M059J (cell line): Measurements from ENCODE around the gene KCNH1. TPM values are rescaled to one million over a fixed set of nuclear protein-coding genes. Genes with fewer than 3 reads are reported as not detected.

ENCODE experiments used
- DNase-seq: peaks from one replicate; pipeline ENCODE4 v3.0.0-alpha.2; 2012; ENCODE audit warnings: low read depth
- total RNA-seq: library from RNA; depleted of rRNA; stranded (reverse); fragments of >200 nt; shearing (Covaris generic); gene quantifications from 2 replicates; pipeline ENCODE4 v1.2.3, GENCODE V29; 2014

KCNH1 gene
- total RNA-seq, 1 experiment from 2014 or later = 3.2 TPM

DNA sequence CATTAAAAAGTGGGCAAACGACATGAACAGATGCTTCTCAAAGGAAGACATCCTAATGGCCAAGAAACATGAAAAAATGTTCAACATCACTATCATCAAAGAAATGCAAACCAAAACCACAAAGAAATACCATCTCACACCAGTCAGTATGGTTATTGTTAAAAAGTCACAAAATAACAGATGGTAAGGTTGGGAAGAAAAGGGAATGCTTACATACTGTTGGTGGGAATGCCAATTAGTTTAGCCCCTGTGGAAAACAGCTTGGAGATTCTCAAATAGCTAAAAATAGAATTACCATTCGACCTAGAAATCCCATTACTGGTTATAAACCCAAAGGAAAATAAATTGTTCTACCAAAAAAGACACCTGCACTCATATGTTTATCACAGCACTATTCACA is 369.4 kb downstream of the KCNH1 start:
- peak; percentile 8 for DNase-seq

DNA sequence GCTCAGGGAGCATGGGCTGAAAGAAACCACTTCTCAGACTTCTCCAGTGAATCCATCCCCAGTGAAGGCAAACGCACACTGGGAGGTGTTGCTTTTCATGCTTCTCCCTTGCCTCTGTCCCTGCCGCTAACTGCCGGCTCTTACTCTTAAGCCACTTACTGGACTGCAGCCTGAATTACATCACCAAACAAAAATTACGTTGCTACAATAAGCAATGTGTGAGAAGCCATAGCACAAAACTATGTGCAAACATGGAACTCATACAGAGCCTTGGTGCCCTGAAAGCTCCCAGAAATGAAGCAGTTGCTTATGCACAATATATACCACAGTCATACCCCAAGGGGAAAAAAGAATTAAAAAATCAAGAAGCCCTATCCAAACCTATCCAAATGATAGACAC is 375.2 kb downstream of the KCNH1 start:
- no peak for DNase-seq

DNA sequence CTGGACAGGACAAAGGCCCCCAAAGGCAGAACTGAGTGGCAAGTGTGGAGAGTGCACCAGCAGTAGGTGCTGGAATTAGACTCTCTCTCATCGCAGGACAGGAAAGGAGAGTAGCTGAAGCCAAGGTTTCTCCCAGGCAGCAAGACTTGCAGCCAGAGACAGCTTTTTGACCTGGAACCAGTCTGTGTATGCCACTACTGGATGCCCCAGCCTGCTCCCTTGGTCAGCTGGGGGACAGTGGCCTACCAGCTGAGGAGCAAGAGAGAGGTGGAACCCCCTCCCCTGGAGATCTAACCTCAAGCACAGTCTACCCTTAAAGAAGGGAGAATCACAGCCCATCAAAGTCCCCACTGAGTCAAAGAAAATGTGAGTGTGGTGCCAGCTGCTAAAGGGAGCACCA is 375.7 kb downstream of the KCNH1 start:
- no peak for DNase-seq

DNA sequence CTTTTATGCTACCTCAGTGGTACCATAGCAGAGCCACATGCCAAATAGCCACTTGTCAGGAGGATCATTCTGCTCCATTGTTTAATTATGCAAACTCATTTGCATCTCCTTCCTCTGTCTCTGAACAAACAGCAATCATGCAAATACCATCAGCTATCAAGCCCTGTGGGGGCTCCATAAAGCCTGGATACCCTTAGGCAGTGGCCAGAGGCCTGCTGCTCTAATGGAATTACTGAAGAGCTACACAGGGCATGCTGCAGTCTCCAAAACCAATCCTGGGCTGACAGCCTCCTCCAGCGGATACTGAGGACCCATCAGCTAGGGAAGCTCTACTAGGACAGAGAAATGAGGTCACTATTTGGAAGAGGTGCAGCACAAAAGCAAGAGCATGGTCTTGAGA is 376.3 kb downstream of the KCNH1 start:
- no peak for DNase-seq

DNA sequence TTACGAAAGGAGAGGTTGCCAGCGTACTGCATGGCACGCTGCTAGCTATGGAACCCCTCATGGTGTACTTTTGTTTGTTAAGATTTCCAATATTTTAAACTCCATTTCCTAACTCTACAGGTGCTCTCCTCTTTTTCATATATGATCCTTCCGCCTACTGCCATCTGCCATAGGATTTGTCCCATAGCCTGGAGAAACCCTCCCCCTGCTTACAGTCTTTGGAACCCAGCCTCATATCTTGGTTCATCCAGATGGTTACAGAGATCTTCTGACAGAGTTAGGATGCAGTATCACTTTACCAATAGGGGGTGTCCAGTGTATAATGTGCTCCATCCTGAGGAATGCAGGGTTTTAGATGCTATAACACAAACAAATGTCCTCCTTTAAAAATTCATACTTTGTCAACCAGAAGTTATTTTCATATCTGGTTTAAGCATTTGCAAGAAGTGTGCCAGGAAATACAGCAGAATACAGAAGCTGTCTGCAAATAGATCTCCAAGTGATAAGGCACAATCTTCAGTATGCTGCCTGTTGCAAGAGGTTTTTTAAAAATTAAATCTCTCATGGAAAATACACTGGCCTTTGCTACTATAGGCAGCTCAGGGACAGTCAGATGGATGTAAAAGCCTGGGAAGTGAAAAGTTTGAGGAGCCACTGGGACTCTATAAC is 377.8 kb downstream of the KCNH1 start:
- DNase-seq = no peak

DNA sequence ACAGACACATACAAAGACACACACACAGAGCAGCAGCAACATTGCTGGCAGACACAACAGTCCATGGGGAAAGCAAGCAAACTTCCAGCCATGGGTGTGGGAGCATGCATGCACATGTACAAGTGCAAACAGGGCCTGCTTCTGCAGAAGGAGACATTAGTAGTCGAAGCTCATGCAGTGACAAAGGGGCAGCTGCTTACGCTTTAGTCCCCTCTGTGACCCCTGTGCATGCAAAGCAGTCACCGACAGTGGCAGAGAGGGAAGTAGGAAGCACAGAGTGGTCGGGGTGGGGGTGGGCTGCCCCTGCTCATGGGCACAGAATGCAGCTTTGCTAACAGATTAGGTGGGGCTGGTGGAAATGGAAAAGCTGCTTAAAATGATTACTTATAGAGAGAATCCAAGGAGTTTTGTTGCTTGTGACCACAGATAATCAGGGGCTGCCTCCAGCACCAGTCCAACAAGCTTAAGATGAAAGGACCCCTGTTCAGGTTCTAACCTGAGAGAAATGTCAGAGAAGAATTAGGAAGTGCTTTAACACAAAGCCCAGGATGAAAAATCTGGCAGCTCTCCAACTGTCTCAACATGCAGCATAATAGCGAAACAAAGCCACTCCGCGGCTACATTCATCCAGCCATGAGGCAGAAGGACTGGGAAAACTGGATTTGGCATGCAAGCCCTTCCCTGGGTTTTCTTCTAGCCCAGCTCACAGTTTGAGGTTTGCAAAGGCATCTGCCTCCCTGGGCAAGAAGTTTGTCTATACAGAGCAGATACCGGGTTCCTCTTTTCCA is 378.9 kb downstream of the KCNH1 start:
- DNase-seq = peak; percentile 14

DNA sequence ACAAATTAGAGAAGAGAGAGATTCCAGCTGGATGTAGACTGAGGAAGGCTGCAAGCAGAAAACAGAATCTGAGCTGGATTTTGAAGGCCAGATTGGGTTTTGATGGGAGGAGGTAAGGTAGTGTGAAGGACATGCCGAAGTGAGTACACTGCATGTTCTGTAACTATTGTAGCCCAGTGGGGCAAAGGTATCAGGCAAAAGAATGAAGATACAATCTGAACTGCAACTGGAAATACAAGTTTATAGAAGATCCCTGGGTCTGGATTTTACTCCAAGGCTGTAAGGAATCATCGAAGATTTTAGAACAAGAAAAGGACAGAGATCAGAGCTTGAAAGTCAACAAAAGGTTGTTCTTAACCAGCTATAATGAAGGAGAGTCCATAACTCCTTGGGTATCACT is 382.0 kb downstream of the KCNH1 start:
- no peak for DNase-seq

DNA sequence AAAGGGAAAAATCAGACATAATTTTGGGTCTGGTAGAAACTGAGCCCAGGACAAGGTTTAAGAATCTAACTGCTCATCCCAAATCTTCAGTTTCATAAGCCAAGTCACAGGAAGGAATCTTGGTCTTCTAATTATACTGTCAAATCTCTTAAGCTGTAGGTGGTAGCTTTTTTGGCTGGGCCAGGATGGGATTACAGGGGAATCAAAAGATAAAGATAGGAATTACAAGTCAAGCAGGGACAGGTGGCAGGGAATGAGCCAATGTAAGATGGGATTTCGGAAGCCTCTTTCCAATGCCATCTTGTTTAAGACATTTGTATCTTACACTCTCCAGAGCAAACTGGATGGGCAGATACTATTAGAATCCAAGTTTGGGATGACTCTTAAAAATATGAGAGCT is 383.5 kb downstream of the KCNH1 start:
- no peak for DNase-seq

DNA sequence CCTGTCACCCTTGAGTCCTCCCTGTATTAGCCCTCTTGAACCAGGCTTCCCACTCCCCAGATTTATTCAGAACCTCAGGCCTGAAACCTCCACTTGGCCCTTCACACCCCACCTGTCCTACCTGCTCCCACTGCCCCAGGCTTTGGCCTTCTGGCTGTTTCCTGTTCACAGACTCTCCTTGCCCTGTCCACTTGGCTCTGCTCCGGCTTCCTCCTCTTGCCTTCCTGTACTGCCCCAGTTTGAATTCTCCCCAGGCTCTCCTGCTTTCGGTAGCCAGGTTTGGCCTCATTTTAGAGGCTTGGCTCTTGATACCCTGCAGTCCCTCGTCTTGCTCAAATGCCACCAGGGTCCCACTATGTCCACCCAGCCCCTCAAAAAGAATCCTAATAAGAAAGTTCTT is 385.2 kb downstream of the KCNH1 start:
- DNase-seq = no peak

DNA sequence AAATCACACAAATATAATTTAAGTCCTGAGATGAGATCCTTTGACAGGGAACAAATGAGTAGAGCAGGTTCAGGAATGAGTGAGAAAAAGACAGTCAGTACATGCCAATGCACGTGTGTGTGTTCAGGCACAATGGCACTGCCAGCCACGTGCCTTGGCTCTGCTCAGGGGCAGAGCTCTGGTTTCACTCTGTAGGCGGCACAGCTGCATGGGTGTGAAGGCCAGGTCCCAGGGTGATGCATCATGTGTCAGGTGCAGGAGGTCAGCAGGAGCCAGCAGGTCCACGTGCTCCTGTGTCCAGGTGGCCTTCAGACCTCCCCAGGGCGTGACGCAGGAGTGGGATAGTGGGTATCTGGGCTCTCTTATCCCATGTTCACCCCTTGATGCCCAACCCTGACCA is 386.1 kb downstream of the KCNH1 start:
- DNase-seq = no peak

DNA sequence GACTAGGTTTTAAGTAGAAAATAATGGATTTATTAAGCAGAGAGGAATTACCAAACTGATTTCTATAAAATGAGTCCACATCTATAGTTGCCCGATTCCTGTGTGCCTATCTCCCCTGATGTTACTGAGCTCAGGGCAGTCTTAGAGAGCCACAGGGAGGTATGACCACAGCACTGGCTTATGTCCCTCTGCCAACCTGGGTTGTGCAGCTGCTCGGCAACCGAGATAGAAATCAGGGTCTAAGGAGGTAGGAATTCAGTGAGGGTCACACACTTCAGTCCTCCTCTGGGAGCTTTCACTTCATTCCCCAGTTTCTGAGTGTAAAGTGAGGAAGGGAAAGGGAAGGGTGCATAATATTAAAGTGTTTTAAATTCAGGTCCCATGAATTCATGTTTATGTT is 386.8 kb downstream of the KCNH1 start:
- no peak for DNase-seq

DNA sequence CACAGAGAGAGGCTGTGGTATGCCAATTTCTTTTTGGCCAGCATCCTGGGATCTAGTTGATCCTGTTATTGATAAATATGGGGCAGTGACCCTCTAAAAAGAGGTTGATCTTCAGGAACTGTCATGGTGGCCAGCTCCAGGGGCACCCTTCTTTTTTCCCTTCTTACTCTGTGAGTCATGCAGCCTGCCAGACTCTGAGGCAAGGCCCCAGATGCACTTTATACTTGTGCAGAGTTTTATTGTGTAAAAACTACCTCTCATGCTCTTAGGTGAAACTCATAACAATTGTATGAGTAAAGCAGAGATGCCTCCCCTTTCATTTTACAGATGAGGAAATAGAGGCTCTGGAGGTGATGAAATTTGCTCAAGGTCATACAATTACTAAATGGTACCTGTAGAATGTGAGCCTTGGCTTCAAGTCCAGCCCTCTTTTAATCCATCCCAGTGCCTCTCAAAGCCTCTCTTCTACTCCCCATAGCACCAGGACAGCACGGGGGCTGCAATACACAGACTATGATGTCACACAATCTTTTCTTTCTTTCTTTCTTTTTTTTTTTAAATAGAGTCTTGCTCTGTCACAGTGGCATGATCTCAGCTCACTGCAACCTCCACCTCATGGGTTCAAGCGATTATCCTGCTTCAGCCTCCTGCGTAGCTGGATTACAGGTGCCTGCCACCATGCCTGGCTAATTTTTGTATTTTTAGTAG is 387.8 kb downstream of the KCNH1 start:
- peak; percentile 47 for DNase-seq

DNA sequence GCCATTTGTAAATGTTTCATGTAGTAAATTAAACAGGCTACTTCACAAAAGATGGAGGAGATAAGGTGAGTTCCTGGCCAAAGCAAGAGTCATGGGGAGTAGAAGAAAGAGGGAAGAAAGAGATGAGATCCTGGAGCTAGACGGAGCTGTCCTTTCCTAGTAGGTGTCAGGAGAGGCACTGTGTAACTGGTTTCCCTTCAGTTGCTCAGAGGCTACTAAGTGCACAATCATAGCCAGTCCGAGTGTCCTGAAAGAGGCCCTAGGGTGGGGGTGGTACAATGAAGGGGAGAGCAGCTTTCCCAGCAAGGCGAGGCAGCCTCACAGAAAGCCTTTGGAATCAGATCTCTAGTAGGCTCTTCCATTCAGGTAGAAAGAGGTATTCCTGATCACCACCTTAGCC is 390.9 kb downstream of the KCNH1 start:
- no peak for DNase-seq

DNA sequence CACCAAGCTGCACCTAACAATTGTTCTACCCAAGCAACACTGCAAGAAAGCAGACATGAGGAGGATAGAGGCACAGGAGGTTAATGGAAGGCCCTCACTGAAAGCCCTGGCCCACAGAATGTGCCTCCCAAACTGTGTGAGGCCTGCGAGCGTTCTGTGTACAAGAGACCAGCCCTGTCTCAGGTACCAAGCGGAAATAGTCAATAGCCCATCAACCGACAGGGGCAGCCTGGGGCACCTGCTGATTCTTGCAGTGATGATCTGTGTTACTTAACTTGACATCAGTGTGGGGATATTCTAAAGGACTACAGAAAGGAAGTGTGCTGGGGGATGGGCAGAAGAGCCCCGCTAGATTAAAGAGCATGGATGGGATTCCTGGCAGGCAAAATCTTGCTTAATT is 392.4 kb downstream of the KCNH1 start:
- DNase-seq = no peak

DNA sequence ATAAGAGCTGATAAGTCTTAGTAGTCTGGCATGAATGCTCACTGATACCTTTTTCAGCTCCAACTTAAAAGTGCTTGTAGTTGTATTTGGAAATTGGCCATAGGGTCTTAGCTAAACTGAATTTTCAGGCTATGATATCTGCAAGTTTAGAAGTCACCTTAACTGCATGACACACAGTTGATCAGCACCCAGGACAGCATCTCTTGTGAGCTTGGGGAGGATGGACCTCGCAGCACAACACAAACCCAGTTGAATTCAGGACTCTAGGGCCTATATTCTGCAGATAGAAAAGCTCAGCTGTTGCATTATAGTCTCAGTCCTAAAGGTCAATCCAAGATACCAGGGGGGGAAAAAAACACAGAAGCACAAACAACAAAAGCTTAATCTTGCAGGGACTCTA is 394.3 kb downstream of the KCNH1 start:
- DNase-seq = peak; percentile 13

DNA sequence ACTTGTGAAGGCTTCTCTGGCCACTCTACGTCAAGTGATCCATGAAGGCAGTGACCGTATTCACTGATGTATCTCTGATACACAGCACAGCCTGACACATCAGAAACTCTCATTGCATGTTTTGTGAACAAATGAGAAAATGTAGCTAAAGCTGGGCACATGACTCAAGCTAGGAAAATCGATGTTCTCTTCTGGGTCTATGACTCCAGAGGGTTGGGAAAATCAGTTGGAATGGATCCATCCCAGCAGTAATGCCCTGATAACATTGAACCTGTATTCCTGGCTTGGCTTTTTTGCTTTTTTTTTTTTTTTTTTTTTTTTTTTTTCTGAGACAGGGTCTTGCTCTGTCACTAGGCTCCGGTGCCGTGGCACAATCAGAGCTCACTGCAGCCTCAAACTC is 395.7 kb downstream of the KCNH1 start:
- no peak for DNase-seq

DNA sequence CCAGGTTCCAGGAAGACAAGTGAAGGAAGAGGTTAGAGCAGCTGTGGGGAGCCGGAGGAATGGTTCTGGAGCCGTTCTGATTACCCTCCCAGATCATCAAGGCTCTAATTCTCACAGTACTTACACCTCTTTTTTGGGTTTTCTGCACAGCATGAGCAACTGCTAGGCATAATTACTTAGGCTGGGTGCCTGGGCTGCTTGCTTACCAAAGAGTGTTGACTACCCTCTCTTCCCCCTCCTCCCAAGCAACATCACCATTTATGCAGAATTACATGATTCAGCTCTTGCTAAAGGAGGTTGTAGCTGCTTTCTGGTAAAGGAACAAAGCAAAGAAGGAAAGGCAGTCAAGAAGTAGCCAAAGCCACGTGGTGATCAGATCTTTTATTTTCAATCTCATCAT is 397.2 kb downstream of the KCNH1 start:
- DNase-seq = no peak

DNA sequence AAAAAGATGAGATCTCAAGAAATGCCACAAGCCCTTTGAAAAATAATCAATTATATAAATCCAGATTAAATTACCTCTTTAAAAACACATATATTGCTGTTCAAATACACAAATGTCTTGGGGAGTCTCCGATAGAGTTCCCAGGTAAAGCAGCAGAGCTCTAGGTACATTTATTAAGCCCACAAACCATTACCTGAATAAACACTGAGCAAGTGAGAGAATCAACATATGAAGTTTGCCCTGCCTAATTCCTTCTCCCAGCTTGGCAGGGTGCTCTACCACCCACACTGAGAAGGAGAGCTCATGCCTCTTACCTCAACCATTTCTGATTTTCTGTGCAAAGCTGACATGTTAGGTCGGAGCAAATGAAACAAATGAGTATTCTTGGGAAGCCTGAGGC is 402.4 kb downstream of the KCNH1 start:
- DNase-seq = no peak

DNA sequence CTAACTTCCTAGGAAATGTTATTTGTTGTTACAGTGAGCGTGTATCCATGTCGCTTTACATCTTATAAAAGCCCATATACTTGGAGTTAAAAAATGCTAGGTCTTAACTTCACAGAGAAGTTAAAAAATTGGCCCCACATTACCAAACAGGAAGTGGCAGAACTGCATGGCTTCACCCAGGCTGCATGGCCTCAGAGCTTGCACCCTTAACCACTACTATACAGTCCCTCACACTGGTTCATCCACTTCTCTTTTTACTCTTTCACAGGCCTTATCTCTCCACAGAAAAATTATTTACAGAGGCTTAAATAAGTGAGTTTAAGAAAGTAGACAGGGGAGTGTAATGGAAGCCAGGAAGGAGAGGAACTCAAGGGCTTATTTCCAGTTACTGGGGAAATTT is 402.8 kb downstream of the KCNH1 start:
- DNase-seq = no peak

DNA sequence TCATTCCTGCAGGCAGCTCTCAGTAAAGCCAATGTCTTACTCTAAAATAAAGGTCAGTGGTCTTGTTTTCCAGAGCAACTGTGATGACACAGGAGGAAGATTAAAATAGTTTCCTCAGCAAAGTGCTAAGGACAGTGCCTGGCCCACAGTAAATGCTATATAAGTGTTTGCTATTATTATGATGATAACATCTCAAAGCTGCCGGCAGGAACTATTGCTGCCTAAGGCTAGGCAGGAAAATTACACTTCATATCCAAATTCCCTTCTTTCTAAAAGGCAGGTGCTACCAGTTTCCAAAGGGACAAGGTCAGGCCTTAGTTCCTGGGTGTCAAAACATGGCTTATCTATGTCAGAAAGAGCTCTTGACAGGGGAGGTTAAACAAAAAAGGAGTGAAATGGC is 403.9 kb downstream of the KCNH1 start:
- no peak for DNase-seq

DNA sequence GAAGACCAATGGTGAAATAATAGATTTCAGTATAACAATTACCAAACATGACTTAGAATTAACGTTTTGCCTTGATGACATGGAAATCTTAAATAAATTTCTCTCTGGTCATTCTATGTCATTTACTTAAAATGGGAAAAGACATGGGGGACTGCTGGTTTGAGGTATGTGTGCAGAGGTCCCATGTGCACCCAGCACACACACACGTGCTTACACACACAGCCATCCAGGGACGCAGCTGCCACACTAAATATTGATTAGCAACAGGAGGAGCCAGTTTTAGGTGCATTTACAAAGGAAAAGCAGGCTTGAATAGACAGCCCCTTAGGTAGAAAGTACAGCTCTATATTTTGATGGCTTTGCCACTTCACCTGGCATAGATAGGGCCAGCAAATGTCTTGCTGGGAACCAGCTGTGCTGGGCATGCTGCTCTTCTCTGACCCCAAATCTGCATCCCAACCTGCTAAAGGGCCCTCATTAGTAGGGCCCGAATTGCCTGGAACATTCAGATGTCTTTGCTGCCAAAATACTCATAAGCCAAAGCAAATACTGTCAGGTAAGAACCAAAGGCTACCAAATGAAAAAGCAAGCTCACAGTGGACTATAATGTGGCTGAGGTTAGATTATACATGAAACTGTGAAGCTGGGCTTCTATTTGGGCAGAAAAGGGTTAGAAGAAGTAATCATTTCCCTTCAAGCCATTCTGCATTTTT is 405.4 kb downstream of the KCNH1 start:
- no peak for DNase-seq

DNA sequence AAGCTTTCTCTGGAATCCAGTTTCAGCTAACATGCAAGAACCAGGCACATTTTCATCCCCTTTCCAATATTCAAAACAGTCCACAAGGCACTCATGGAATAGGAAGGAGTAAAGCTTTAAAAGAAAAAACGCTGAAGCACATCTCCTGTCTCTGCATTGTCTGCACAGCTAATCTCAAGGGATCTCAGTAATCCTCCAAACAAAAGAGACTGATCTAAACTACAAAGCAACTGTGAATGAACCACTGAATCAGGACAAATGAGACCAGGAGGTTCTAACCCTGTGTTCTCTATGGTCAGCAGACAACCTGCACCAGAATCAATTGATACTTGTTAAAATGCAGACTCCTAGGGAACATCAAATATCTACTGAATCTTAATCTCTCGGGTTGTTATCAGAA is 406.2 kb downstream of the KCNH1 start:
- no peak for DNase-seq
